CD4-positive, alpha-beta memory T cell (primary cell): ENCODE data around the gene IHH. TPM values are rescaled to one million over a fixed set of nuclear protein-coding genes. Genes with fewer than 3 reads are reported as not detected.

Source experiments
- CTCF ChIA-PET: fragments of 350-600 bp; sonication (Branson Sonifier 250); formaldehyde crosslinking; loops from one replicate; lab custom pipeline; 2021; ENCODE audit warnings: inconsistent platforms; ENCODE audit not compliant: partially characterized antibody; lab: Charles Lee
- POLR2A ChIA-PET: fragments of 350-600 bp; sonication (Branson Sonifier 250); formaldehyde crosslinking; loops from one replicate; lab custom pipeline; 2021; ENCODE audit not compliant: partially characterized antibody; lab: Charles Lee
- DNase-seq, 5 donors: peaks; one replicate each; pipeline versions ENCODE4 v3.0.0 to v3.0.0-alpha.2; 2020 to 2022; ENCODE audit warnings: mixed read lengths in 1 of 5
- H3K27ac ChIP-seq: one replicate; pipeline ENCODE4 v1.7.0; 2013; ENCODE audit warnings: low read depth, low read length
- H3K27me3 ChIP-seq: 2 replicates; pipeline ENCODE4 v1.7.0; 2013; ENCODE audit warnings: mild to moderate bottlenecking, low read length, moderate library complexity; ENCODE audit not compliant: insufficient read depth
- H3K36me3 ChIP-seq: 2 replicates; pipeline ENCODE4 v1.7.0; 2013; ENCODE audit warnings: mild to moderate bottlenecking, low read length, moderate library complexity; ENCODE audit not compliant: insufficient read depth
- H3K4me1 ChIP-seq: 2 replicates; pipeline ENCODE4 v1.7.0; 2013; ENCODE audit warnings: mild to moderate bottlenecking, low read length, moderate library complexity; ENCODE audit not compliant: insufficient read depth
- H3K4me3 ChIP-seq, 2 donors: one replicate each; pipeline ENCODE4 v1.7.0; 2013; ENCODE audit warnings: low read length in 2 of 2, mild to moderate bottlenecking in 1 of 2
- H3K9me3 ChIP-seq, 2 donors: one replicate each; pipeline ENCODE4 v1.7.0; 2013; ENCODE audit warnings: low read length in 2 of 2, control low read depth in 1 of 2; ENCODE audit not compliant: control insufficient read depth in 1 of 2
- H3K27ac Mint-ChIP-seq, 7 donors: one replicate each; pipeline ENCODE4 v1.8.0; 2020 to 2021; ENCODE audit warnings: mixed read lengths in 7 of 7, mild to moderate bottlenecking in 6 of 7, inconsistent platforms in 3 of 7, moderate library complexity in 3 of 7
- H3K27me3 Mint-ChIP-seq, 2 donors: one replicate each; pipeline ENCODE4 v1.8.0; 2020 to 2021; ENCODE audit warnings: mixed read lengths in 2 of 2
- H3K36me3 Mint-ChIP-seq, 2 donors: one replicate each; pipeline ENCODE4 v1.8.0; 2020 to 2021; ENCODE audit warnings: mixed read lengths in 2 of 2, inconsistent platforms in 1 of 2, mild to moderate bottlenecking in 1 of 2
- H3K4me1 Mint-ChIP-seq, 4 donors: one replicate each; pipeline ENCODE4 v1.8.0; 2020 to 2021; ENCODE audit warnings: mixed read lengths in 4 of 4, mild to moderate bottlenecking in 1 of 4
- H3K4me3 Mint-ChIP-seq, 8 donors: one replicate each; pipeline ENCODE4 v1.8.0; 2020 to 2021; ENCODE audit warnings: mixed read lengths in 8 of 8, mild to moderate bottlenecking in 7 of 8, moderate library complexity in 6 of 8, inconsistent platforms in 3 of 8
- H3K9me3 Mint-ChIP-seq, 8 donors: one replicate each; pipeline ENCODE4 v1.8.0; 2020 to 2021; ENCODE audit warnings: mixed read lengths in 8 of 8, mild to moderate bottlenecking in 5 of 8, inconsistent platforms in 3 of 8, moderate library complexity in 1 of 8
- intact Hi-C: fragments of 100-400 bp; cut with micrococcal nuclease; formaldehyde crosslinking; loops from one replicate; pipeline ENCODE4 v1.15.1; 2023
- polyA plus RNA-seq, 2 donors: library from polyadenylated mRNA; unstranded; fragments of 300-500 nt; fragmentation: Illumina TruSeq; gene quantifications; one replicate each; pipeline ENCODE4 v1.2.3, GENCODE V29; 2021
- total RNA-seq, 2 experiments: library from RNA; stranded (reverse); gene quantifications; one replicate each; pipeline ENCODE4 v1.2.3, GENCODE V29; 2021

IHH gene
- total and polyA plus RNA-seq, 4 experiments from 2014 or later = 0.17 TPM; not detected in 3

DNA sequence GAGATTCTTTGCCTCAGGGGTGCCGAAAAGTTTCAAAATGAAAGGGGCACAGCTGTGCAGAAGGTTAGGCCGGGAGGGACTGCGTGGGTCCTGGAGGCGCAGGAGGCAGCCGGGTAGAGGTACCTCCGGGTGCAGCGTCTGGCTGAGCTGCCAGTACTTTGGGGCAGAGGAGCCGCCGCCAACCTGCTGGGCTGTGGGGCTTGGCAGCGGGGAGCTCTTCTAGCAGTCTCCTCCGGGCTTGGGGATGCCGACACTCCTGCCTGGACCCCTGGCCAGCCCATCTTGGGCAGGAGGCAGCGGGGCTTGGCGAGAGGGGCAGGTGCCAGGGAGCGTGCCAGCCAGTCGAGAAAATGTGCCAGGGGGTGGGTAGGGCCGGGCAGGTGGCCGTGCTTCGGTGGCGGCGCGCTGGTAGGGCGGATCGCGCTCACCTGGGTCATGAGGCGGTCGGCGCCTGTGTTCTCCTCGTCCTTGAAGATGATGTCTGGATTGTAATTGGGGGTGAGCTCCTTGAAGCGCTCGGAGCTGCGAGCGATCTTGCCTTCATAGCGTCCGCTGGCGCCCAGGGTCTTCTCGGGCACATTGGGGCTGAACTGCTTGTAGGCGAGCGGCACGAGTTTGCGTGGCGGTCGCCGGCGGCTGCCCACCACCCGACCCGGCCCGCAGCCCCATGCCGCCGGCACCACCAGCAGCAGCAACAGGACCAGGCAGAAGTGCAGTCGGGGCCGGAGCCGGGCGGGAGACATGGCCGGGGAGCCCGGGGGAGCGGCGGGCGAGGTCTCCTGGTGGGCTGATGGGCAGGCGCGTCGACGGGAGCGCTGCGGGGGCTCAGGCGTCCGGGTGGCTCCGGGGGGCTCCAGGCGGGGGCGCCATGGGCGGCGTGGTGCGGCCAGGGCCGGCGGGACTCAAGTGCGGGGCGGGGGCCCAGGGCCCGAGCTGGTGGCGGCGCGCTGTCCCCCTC is 717 bp downstream of the IHH start:
- intact Hi-C loops = loop anchor here (10.0 kb wide), 1 partner anchor 155 kb away; the partner anchor contains the start of gene ABCB6
- H3K4me3 ChIP-seq = no peak overlapping the region
- H3K9me3 ChIP-seq = no peaks in the 10 kb centered on the region
- POLR2A ChIA-PET = no interaction called here
- H3K4me1 Mint-ChIP-seq = peaks cover 6 to 40% (median 20%) of the 10 kb centered on the region in 4 donors
- H3K27ac ChIP-seq = no peak overlapping the region
- peaks cover 35% of the 10 kb centered on the region for H3K4me1 ChIP-seq
- DNase-seq = no peak
- no peaks in the 10 kb centered on the region for H3K36me3 ChIP-seq
- peaks cover 35 to 46% of the 10 kb centered on the region in 2 donors for H3K27me3 Mint-ChIP-seq
- no peaks in the 10 kb centered on the region for H3K36me3 Mint-ChIP-seq
- CTCF ChIA-PET = interaction anchor here (1.4 to 9.6 kb wide), 4 partner anchors 13 to 95 kb away, joined by 3 to 125 read pairs (median 44); no protein-coding TSS in a partner anchor
- H3K27ac Mint-ChIP-seq = no peak overlapping the region
- peak overlapping the region in 7 of 8 donors; percentile 32 to 79 (median 64) for H3K4me3 Mint-ChIP-seq
- H3K27me3 ChIP-seq = peaks cover 40% of the 10 kb centered on the region
- H3K9me3 Mint-ChIP-seq = no peaks in the 10 kb centered on the region

DNA sequence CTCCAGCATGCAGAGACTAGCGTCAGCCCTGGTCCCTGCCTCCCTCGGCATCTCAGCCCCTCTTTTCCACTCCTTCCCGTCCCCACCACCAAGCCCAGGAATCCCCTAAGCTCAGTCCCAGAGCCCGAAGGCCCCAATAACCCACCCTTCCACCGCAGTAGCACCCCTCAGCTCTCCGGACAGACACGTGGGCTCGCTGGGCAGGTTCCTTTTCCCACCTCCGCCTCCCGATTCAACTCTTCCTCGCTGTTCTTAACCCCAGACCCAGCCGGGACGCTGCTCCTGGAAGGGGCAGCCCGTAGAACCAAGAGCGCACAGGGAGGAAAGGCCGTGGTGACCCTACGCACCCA is 1.4 kb downstream of the IHH start:
- H3K9me3 Mint-ChIP-seq = no peaks in the 10 kb centered on the region
- H3K4me1 ChIP-seq = peaks cover 35% of the 10 kb centered on the region
- POLR2A ChIA-PET = interaction anchor here (1.0 kb wide), 1 partner anchor 153 kb away, joined by 3 read pairs; no protein-coding TSS in a partner anchor
- no peaks in the 10 kb centered on the region for H3K36me3 ChIP-seq
- H3K4me3 Mint-ChIP-seq = peak overlapping the region in 6 of 8 donors; percentile 53 to 79 (median 63)
- peaks cover 40% of the 10 kb centered on the region for H3K27me3 ChIP-seq
- DNase-seq = no peak
- H3K4me3 ChIP-seq = no peak overlapping the region
- H3K36me3 Mint-ChIP-seq = no peaks in the 10 kb centered on the region
- H3K9me3 ChIP-seq = no peaks in the 10 kb centered on the region
- intact Hi-C loops = loop anchor here (10.0 kb wide), 1 partner anchor 155 kb away; the partner anchor contains the start of gene ABCB6
- H3K27me3 Mint-ChIP-seq = peaks cover 36 to 44% of the 10 kb centered on the region in 2 donors
- no peak overlapping the region for H3K27ac Mint-ChIP-seq
- H3K4me1 Mint-ChIP-seq = peaks cover 6 to 40% (median 20%) of the 10 kb centered on the region in 4 donors
- H3K27ac ChIP-seq = no peak overlapping the region
- CTCF ChIA-PET = interaction anchor here (1.4 to 9.6 kb wide), 8 partner anchors 14 to 236 kb away, joined by 3 to 125 read pairs (median 11); no protein-coding TSS in a partner anchor

- H3K9me3 Mint-ChIP-seq = no peaks in the 10 kb centered on the region
- Histone ChIP-seq H3K4me1 (peaks cover 35% of the 10 kb centered on the region), H3K27ac (no peak overlapping the region), H3K4me3 (no peak overlapping the region), H3K27me3 (peaks cover 40% of the 10 kb centered on the region), H3K9me3 (no peaks in the 10 kb centered on the region), H3K36me3 (no peaks in the 10 kb centered on the region)
- CTCF ChIA-PET = interaction anchor here (0.6 to 9.6 kb wide), 31 partner anchors 7 to 330 kb away, joined by 3 to 125 read pairs (median 4); partner anchors contain the start of genes ANKZF1, ATG9A and CFAP65
- peak overlapping the region in 1 of 7 donors; percentile 30 for H3K27ac Mint-ChIP-seq
- H3K4me1 Mint-ChIP-seq = peaks cover 6 to 40% (median 20%) of the 10 kb centered on the region in 4 donors
- peaks cover 36 to 48% of the 10 kb centered on the region in 2 donors for H3K27me3 Mint-ChIP-seq
- intact Hi-C loops = loop anchor here (1.0 to 10.0 kb wide), 6 partner anchors 46 to 294 kb away; partner anchors contain the start of gene ABCB6
- no peak for DNase-seq
- H3K4me3 Mint-ChIP-seq = peak overlapping the region in 6 of 8 donors; percentile 25 to 79 (median 70)
- H3K36me3 Mint-ChIP-seq = no peaks in the 10 kb centered on the region
- POLR2A ChIA-PET = interaction anchor here (0.8 to 1.0 kb wide), 2 partner anchors 118 to 153 kb away, joined by 3 read pairs; partner anchors contain the start of gene CNPPD1
Measured at GRCh38 chr2:219058541-219059374, 2.0 kb downstream of the IHH start.

- no peak overlapping the region for H3K27ac ChIP-seq
- H3K27me3 Mint-ChIP-seq = peaks cover 33 to 45% of the 10 kb centered on the region in 2 donors
- ChIA-PET POLR2A (interaction anchor here (0.8 kb wide), 1 partner anchor 119 kb away, joined by 3 read pairs; the partner anchor contains the start of gene CNPPD1), CTCF (interaction anchor here (0.6 to 9.6 kb wide), 32 partner anchors 8 to 350 kb away, joined by 3 to 125 read pairs (median 4); partner anchors contain the start of genes ANKZF1, ATG9A and CFAP65)
- peak overlapping the region in 1 of 7 donors; percentile 30 for H3K27ac Mint-ChIP-seq
- H3K36me3 ChIP-seq = no peaks in the 10 kb centered on the region
- intact Hi-C loops = loop anchor here (1.0 to 10.0 kb wide), 6 partner anchors 46 to 294 kb away; partner anchors contain the start of gene ABCB6
- no peaks in the 10 kb centered on the region for H3K9me3 ChIP-seq
- peak overlapping the region in 1 of 2 donors; percentile 24 for H3K4me3 ChIP-seq
- no peaks in the 10 kb centered on the region for H3K9me3 Mint-ChIP-seq
- peak overlapping the region in 7 of 8 donors; percentile 20 to 74 (median 65) for H3K4me3 Mint-ChIP-seq
- peak; percentile 68 to 75 (median 70) for DNase-seq
- H3K4me1 Mint-ChIP-seq = peaks cover 6 to 40% (median 20%) of the 10 kb centered on the region in 4 donors
- peaks cover 35% of the 10 kb centered on the region for H3K4me1 ChIP-seq
- H3K27me3 ChIP-seq = peaks cover 40% of the 10 kb centered on the region
- H3K36me3 Mint-ChIP-seq = no peaks in the 10 kb centered on the region
Measured at GRCh38 chr2:219057709-219058540, 2.8 kb downstream of the IHH start.

GRCh38 chr2:219056896-219057708 is 3.6 kb downstream of the IHH start:
- no peak overlapping the region for H3K27ac Mint-ChIP-seq
- DNase-seq = no peak
- ChIA-PET POLR2A (no interaction called here), CTCF (interaction anchor here (0.8 to 9.6 kb wide), 18 partner anchors 9 to 349 kb away, joined by 3 to 125 read pairs (median 4); partner anchors contain the start of genes ANKZF1, ATG9A and CFAP65)
- no peaks in the 10 kb centered on the region for H3K9me3 Mint-ChIP-seq
- H3K27me3 ChIP-seq = peaks cover 40% of the 10 kb centered on the region
- H3K9me3 ChIP-seq = no peaks in the 10 kb centered on the region
- H3K4me1 Mint-ChIP-seq = peaks cover 6 to 40% (median 20%) of the 10 kb centered on the region in 4 donors
- peaks cover 28 to 46% of the 10 kb centered on the region in 2 donors for H3K27me3 Mint-ChIP-seq
- H3K4me3 Mint-ChIP-seq = peak overlapping the region in 1 of 8 donors; percentile 26
- H3K4me1 ChIP-seq = peaks cover 35% of the 10 kb centered on the region
- intact Hi-C loops = loop anchor here (10.0 kb wide), 1 partner anchor 158 kb away; the partner anchor contains the start of gene ABCB6
- no peaks in the 10 kb centered on the region for H3K36me3 Mint-ChIP-seq
- no peaks in the 10 kb centered on the region for H3K36me3 ChIP-seq
- no peak overlapping the region for H3K4me3 ChIP-seq
- H3K27ac ChIP-seq = no peak overlapping the region
